IMR-90 (cell line): ENCODE data around the gene RET. TPM values are rescaled to one million over a fixed set of nuclear protein-coding genes. Genes with fewer than 3 reads are reported as not detected.

Experiments
- ATAC-seq: fragments of 200-7000 bp; cut with Tn5 transposase; 2 replicates; pipeline ENCODE4 v1.9.1; 2020; ENCODE audit warnings: low read depth, mild to moderate bottlenecking, moderate library complexity
- BruUV-seq: library from RNA; stranded (reverse); fragments of 400-500 nt; replicated peaks from 2 replicates; lab custom pipeline; 2021; lab: Mats Ljungman, UMichigan
- CTCF ChIA-PET: fragments of 300-600 bp; formaldehyde crosslinking; extraction: SDS; loops from one replicate; lab custom pipeline; 2021; ENCODE audit warnings: antibody characterized with exemption; lab: Yijun Ruan, JAX
- POLR2A ChIA-PET: fragments of 300-600 bp; sonication (Branson Sonifier 250); formaldehyde crosslinking; loops from one replicate; lab custom pipeline; 2022; ENCODE audit warnings: antibody characterized with exemption; ENCODE audit not compliant: unreplicated experiment; lab: Charles Lee
- DNase-seq: peaks from one replicate; pipeline ENCODE4 v3.0.0; 2013
- H2AFZ ChIP-seq: replicated peaks from 2 replicates; pipeline ENCODE3; 2013; ENCODE audit warnings: low read length, mild to moderate bottlenecking; ENCODE audit not compliant: poor library complexity
- H2AK5ac ChIP-seq: 2 replicates; pipeline ENCODE4 v1.6.1; 2013; ENCODE audit warnings: low read depth, low read length, inconsistent platforms
- H2AK9ac ChIP-seq: replicated peaks from 2 replicates; pipeline ENCODE3; 2013; ENCODE audit warnings: mild to moderate bottlenecking, low read depth, low read length, moderate library complexity; ENCODE audit not compliant: poor library complexity
- H2BK120ac ChIP-seq: 2 replicates; pipeline ENCODE4 v1.6.1; 2013; ENCODE audit warnings: low read depth, low read length, inconsistent platforms
- H2BK15ac ChIP-seq: 3 replicates; pipeline ENCODE4 v1.6.1; 2013; ENCODE audit warnings: low read depth, low read length, inconsistent platforms
- H2BK20ac ChIP-seq: 2 replicates; pipeline ENCODE4 v1.6.1; 2013; ENCODE audit warnings: low read depth, mild to moderate bottlenecking, inconsistent platforms, low read length, moderate library complexity
- H2BK5ac ChIP-seq: 2 replicates; pipeline ENCODE4 v1.6.1; 2013; ENCODE audit warnings: mild to moderate bottlenecking, low read depth, low read length, inconsistent platforms; ENCODE audit not compliant: poor library complexity, severe bottlenecking
- H3K14ac ChIP-seq: replicated peaks from 2 replicates; pipeline ENCODE4 v1.6.1; 2013; ENCODE audit warnings: low read depth, low read length, inconsistent platforms
- H3K18ac ChIP-seq: 2 replicates; pipeline ENCODE4 v1.6.1; 2013; ENCODE audit warnings: low read depth, low read length, control low read depth
- H3K23ac ChIP-seq: 2 replicates; pipeline ENCODE4 v1.6.1; 2013; ENCODE audit warnings: low read depth, low read length, inconsistent platforms
- H3K27ac ChIP-seq: 2 replicates; pipeline ENCODE4 v1.5.1; 2013; ENCODE audit warnings: mild to moderate bottlenecking, control low read depth, low read length; ENCODE audit not compliant: insufficient read depth
- H3K27me3 ChIP-seq: 2 replicates; pipeline ENCODE4 v1.6.1; 2013; ENCODE audit warnings: low read length; ENCODE audit not compliant: control insufficient read depth, insufficient read depth
- H3K36me3 ChIP-seq: 2 replicates; pipeline ENCODE4 v1.6.1; 2013; ENCODE audit warnings: low read length, mixed read lengths; ENCODE audit not compliant: control insufficient read depth, insufficient read depth
- H3K4ac ChIP-seq: 2 replicates; pipeline ENCODE4 v1.6.1; 2013; ENCODE audit warnings: low read depth, low read length, inconsistent platforms
- H3K4me1 ChIP-seq: 2 replicates; pipeline ENCODE4 v1.6.1; 2013; ENCODE audit warnings: low read length, mixed read lengths; ENCODE audit not compliant: control insufficient read depth, insufficient read depth
- H3K4me2 ChIP-seq: 2 replicates; pipeline ENCODE4 v1.6.1; 2013; ENCODE audit warnings: low read depth, mild to moderate bottlenecking, control low read depth, low read length, moderate library complexity
- H3K4me3 ChIP-seq: 2 replicates; pipeline ENCODE4 v1.5.1; 2013; ENCODE audit warnings: low read depth, mild to moderate bottlenecking, control low read depth, low read length, moderate library complexity; ENCODE audit not compliant: insufficient read depth
- H3K56ac ChIP-seq: 2 replicates; pipeline ENCODE4 v1.6.1; 2013; ENCODE audit warnings: low read length, inconsistent platforms; ENCODE audit not compliant: insufficient read depth; ENCODE audit errors: extremely low read depth
- H3K79me1 ChIP-seq, 2 experiments: 2 replicates each; pipeline ENCODE4 v1.6.1; 2013; ENCODE audit warnings: low read length in 2 of 2, inconsistent platforms in 1 of 2, low read depth in 1 of 2
- H3K9ac ChIP-seq: 2 replicates; pipeline ENCODE4 v1.6.1; 2013; ENCODE audit warnings: low read depth, low read length, control low read depth
- H3K9me1 ChIP-seq: 2 replicates; pipeline ENCODE4 v1.6.1; 2013; ENCODE audit warnings: low read length, inconsistent platforms; ENCODE audit not compliant: insufficient read depth
- H3K9me3 ChIP-seq: 2 replicates; pipeline ENCODE4 v1.6.1; 2013; ENCODE audit warnings: low read length; ENCODE audit not compliant: control insufficient read depth, insufficient read depth
- H4K20me1 ChIP-seq: 2 replicates; pipeline ENCODE4 v1.6.1; 2013; ENCODE audit warnings: low read length, inconsistent platforms; ENCODE audit not compliant: insufficient read depth
- H4K5ac ChIP-seq: 2 replicates; pipeline ENCODE4 v1.6.1; 2013; ENCODE audit warnings: mild to moderate bottlenecking, low read depth, low read length, control low read depth
- H4K8ac ChIP-seq, 2 experiments: 2 replicates each; pipeline ENCODE4 v1.6.1; 2013; ENCODE audit warnings: low read depth in 2 of 2, low read length in 2 of 2, control low read depth in 1 of 2, inconsistent platforms in 1 of 2
- H4K91ac ChIP-seq: 2 replicates; pipeline ENCODE4 v1.6.1; 2013; ENCODE audit warnings: low read depth, low read length, inconsistent platforms; ENCODE audit not compliant: insufficient read depth
- NFE2L2 ChIP-seq: fragments of 150-350 bp; IDR thresholded peaks from 2 replicates; pipeline ENCODE4 v1.6.1; 2016; ENCODE audit warnings: low read depth, mild to moderate bottlenecking, low read length
- RAD21 ChIP-seq: IDR thresholded peaks from 2 replicates; pipeline ENCODE4 v1.6.1; 2012; ENCODE audit warnings: low read length, improper control_type of control experiment
- SMC3 ChIP-seq: fragments of 150-350 bp; IDR thresholded peaks from 2 replicates; pipeline ENCODE4 v1.6.1; 2016; ENCODE audit warnings: low read depth, mild to moderate bottlenecking, antibody characterized with exemption, low read length, moderate library complexity
- WGBS, 2 experiments: methylation state at CpG; one replicate each; pipeline versions ENCODE4 v1.1.5 to v1.1.7; 2013; ENCODE audit warnings: missing lambda C conversion rate in 2 of 2; ENCODE audit not compliant: insufficient read length in 1 of 2; ENCODE audit errors: extremely low coverage in 2 of 2; 5-methylcytosine and 5-hydroxymethylcytosine counted together
- dilution Hi-C: fragments of 300-500 bp; cut with HindIII; formaldehyde crosslinking; loops from one replicate; pipeline ENCODE4 v1.14.3; 2018; ENCODE audit warnings: low sequenced_read_pairs; ENCODE audit not compliant: unreplicated experiment
- in situ Hi-C: fragments of 300-500 bp; cut with MboI; formaldehyde crosslinking; loops from 3 replicates; pipeline ENCODE4 v1.14.3; 2019; ENCODE audit warnings: low sequenced_read_pairs, inconsistent platforms, mixed read lengths
- intact Hi-C: fragments of 100-400 bp; cut with micrococcal nuclease; formaldehyde crosslinking; loops from 2 replicates; pipeline ENCODE4 v1.10.0; 2022
- polyA plus RNA-seq, 3 experiments: library from polyadenylated mRNA; depleted of rRNA; stranded (reverse); fragments of >200 nt; gene quantifications; 2 replicates each; pipeline ENCODE4 v1.2.3, GENCODE V29; 2012; ENCODE audit warnings: low replicate concordance in 1 of 3
- total RNA-seq: library from RNA; depleted of rRNA; stranded (reverse); fragments of >200 nt; gene quantifications from 2 replicates; pipeline ENCODE4 v1.2.3, GENCODE V29; 2012

RET gene
- total and polyA plus RNA-seq, 2 of the 4 experiments (the other 2 are of a cell fraction), result 0.10 to 0.18 TPM

GRCh38 chr10:43074409-43074808, 2.5 kb upstream of the RET start:
- no TSS peak for BruUV-seq
- no peak for ATAC-seq

More at GRCh38 chr10:43074409-43074808, 2.5 kb upstream of the RET start:
- no peak overlapping the region for H3K14ac ChIP-seq
- H2BK20ac ChIP-seq, result no peak overlapping the region
- no peak overlapping the region for H3K4me2 ChIP-seq
- H3K9me3 ChIP-seq, result no peaks in the 10 kb centered on the region
- H3K4me1 ChIP-seq, result no peaks in the 10 kb centered on the region
- H2AFZ ChIP-seq, result no peak overlapping the region
- WGBS, 2 experiments, result no CpG with 5 or more reads among the region's 5 CpGs
- no peak overlapping the region for H3K4me3 ChIP-seq
- no peaks in the 10 kb centered on the region for H3K9me1 ChIP-seq
- no peaks in the 10 kb centered on the region for H4K20me1 ChIP-seq
- in situ Hi-C loops (loop anchor here (25.0 kb wide), 1 partner anchor 187 kb away; no protein-coding TSS in a partner anchor), dilution Hi-C loops (no loop called here), intact Hi-C loops (no loop called here)
- peaks cover 43% of the 10 kb centered on the region for H3K27me3 ChIP-seq
- H4K5ac ChIP-seq, result no peak overlapping the region
- no peak overlapping the region for H3K9ac ChIP-seq
- no peak overlapping the region for H3K18ac ChIP-seq
- H2BK5ac ChIP-seq, result no peak overlapping the region
- no peak overlapping the region for H3K4ac ChIP-seq
- ChIA-PET POLR2A (no interaction called here), CTCF (interaction anchor here (0.7 kb wide), 1 partner anchor 10 kb away, joined by 3 read pairs; no protein-coding TSS in a partner anchor)
- no peaks in the 10 kb centered on the region for H3K79me1 ChIP-seq
- no peak overlapping the region for H2AK5ac ChIP-seq
- no peak overlapping the region for H3K27ac ChIP-seq
- H4K91ac ChIP-seq, result no peak overlapping the region
- no peak overlapping the region for H2BK120ac ChIP-seq
- no peak overlapping the region for H2AK9ac ChIP-seq
- no peak overlapping the region for H4K8ac ChIP-seq
- DNase-seq, result no peak
- no peak overlapping the region for H3K23ac ChIP-seq
- no peak for TF ChIP-seq NFE2L2
- TF ChIP-seq RAD21, result no peak
- no peak for TF ChIP-seq SMC3
- H3K56ac ChIP-seq, result no peak overlapping the region
- H3K36me3 ChIP-seq, result no peaks in the 10 kb centered on the region
- H2BK15ac ChIP-seq, result no peak overlapping the region
